Measurements from ENCODE around the gene OR1J1. TPM values are rescaled to one million over a fixed set of nuclear protein-coding genes. Genes with fewer than 3 reads are reported as not detected.

Gene OR1J1
- total RNA-seq (ENCODE audit: low replicate concordance) = not detected in 2 replicates

- no peak for DNase-seq (ENCODE audit: low read depth)
- TF ChIP-seq CTCF (IDR thresholded peaks at IDR 0.05; ENCODE audit: insufficient read depth, low read length) = no peak
- no peak within 1 kb of the TSS for H3K4me3 ChIP-seq (ENCODE audit: low read depth, low read length)
Observed at GRCh38 chr9:122477826-122478225, at the start of gene OR1J1. Gene OR1J1 (minus strand): TSS chr9:122477926. CDS start chr9:122477926, 0 bp downstream.

- DNase-seq (ENCODE audit: low read depth) = no peak
- H3K4me3 ChIP-seq (ENCODE audit: low read depth, low read length) = no peak within 1 kb of the TSS
- no peak for TF ChIP-seq CTCF (IDR thresholded peaks at IDR 0.05; ENCODE audit: insufficient read depth, low read length)
Observed at GRCh38 chr9:122527193-122527592, 49.5 kb upstream of the OR1J1 start, which contains the start of gene OR1N1. Gene OR1N1 (minus strand): TSS chr9:122527293. CDS start chr9:122527293, 0 bp downstream.

- TF ChIP-seq CTCF (IDR thresholded peaks at IDR 0.05; ENCODE audit: insufficient read depth, low read length) = no peak
- DNase-seq (ENCODE audit: low read depth) = no peak
- H3K4me3 ChIP-seq (ENCODE audit: low read depth, low read length) = no peak overlapping the region
Observed at GRCh38 chr9:122526602-122527001, 48.9 kb upstream of the OR1J1 start.

GRCh38 chr9:122519376-122519775 is 41.6 kb upstream of the OR1J1 start:
- no peak overlapping the region for H3K4me3 ChIP-seq (ENCODE audit: low read depth, low read length)
- no peak for DNase-seq (ENCODE audit: low read depth)
- no peak for TF ChIP-seq CTCF (IDR thresholded peaks at IDR 0.05; ENCODE audit: insufficient read depth, low read length)

GRCh38 chr9:122518841-122519240 is 41.1 kb upstream of the OR1J1 start, which contains the start of gene OR1J4:
Gene OR1J4 (plus strand): TSS chr9:122519141. CDS start chr9:122519141, 0 bp downstream.
- TF ChIP-seq CTCF (IDR thresholded peaks at IDR 0.05; ENCODE audit: insufficient read depth, low read length) = no peak
- DNase-seq (ENCODE audit: low read depth) = no peak
- no peak within 1 kb of the TSS for H3K4me3 ChIP-seq (ENCODE audit: low read depth, low read length)

- DNase-seq (ENCODE audit: low read depth) = no peak
- TF ChIP-seq CTCF (IDR thresholded peaks at IDR 0.05; ENCODE audit: insufficient read depth, low read length) = no peak
- H3K4me3 ChIP-seq (ENCODE audit: low read depth, low read length) = no peak overlapping the region
Observed at GRCh38 chr9:122518226-122518625, 40.5 kb upstream of the OR1J1 start.

- DNase-seq (ENCODE audit: low read depth) = no peak
- no peak within 1 kb of the TSS for H3K4me3 ChIP-seq (ENCODE audit: low read depth, low read length)
- TF ChIP-seq CTCF (IDR thresholded peaks at IDR 0.05; ENCODE audit: insufficient read depth, low read length) = no peak
Observed at GRCh38 chr9:122510502-122510901, 32.8 kb upstream of the OR1J1 start, which contains the start of gene OR1J2. Gene OR1J2 (plus strand): TSS chr9:122510802. CDS start chr9:122510802, 0 bp downstream.

Measured in fibroblast of the aortic adventitia (primary cell).